ENCODE results near the gene AFAP1.

Gene AFAP1

DNA sequence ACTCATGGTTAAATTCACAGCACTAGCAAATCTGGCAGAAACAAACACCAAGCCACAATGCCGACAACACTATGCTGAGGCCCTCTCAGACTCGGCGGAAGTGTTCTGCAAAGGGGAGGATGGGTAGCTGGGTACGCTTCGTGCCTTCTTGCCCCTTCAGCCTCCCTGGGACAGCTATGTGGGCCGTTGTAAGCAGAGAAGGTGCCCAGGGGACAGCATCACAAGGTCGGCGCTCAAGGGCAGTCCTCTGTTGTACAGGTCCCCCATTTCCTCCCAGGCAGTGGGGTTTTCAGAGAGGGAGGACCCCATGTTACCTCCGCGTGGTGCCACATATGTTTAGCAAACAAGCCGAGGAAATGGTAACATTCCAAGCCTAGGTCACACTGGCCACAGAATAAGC, 173.6 kb downstream of the AFAP1 start:
- FAIRE-seq, result no peak

DNA sequence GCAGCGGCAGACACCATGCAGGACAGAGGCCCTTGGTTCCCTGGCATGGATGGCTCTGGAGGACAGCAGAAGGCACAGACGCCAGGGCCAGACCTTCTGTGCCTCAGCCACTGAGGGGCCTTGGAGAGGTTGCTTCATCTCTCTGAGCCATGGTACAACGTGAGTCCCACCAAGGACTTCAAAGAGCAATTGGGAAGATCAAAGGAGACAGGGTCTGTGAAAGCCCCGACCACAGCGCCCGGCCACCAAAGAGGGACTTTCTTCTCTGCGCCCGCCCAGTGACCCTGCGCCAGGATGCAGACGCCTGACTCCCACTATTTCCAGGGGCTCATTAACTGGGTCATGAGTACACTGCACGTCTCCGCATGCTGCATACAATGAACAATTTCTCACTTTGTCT, 174.0 kb downstream of the AFAP1 start:
- FAIRE-seq, result no peak

DNA sequence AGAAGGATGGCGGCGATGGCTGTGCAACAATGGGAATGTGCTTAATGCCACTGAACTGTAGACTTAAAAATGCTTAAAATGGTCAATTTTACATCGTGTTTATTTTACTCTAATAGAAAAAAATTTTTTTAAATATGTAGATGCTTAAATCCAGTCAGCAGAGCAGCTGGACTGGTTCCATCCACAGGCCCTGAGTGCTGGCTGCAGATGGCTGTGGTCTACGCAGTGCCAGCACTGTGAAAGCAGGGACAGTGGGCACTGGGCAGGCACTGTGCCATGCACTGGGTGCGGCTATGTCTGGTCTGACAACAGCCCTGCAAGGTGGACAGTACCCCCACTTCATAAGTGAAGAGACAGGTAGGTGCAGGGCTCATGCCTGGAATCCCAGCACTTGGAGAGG, 175.2 kb downstream of the AFAP1 start:
- FAIRE-seq, result no peak

GRCh38 chr4:7763788-7764187, 175.9 kb downstream of the AFAP1 start:
- FAIRE-seq, result no peak

- FAIRE-seq, result no peak
Measured at GRCh38 chr4:7763106-7763505, 176.6 kb downstream of the AFAP1 start.

- no peak for FAIRE-seq
Measured at GRCh38 chr4:7762376-7763030, 177.2 kb downstream of the AFAP1 start.

DNA sequence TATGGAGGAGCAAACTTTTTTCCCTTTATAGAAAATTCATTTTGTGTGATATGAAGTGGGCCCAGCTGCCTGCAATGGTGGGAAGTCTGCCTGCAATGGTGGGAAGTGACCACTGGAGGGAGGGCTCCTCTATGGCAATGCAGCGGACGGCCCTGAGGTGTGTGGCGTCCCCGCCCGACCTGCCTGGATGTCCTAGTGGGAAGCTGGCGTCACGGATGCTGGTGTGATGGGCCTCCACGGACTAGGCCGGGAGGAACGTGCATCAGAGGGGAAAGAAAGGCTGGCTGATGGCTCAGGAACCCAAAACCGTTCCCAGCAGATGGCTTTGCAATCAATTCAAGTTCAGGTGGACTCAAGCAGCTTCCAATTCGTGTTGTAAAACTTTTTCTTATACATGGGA, 177.9 kb downstream of the AFAP1 start:
- FAIRE-seq, result no peak

DNA sequence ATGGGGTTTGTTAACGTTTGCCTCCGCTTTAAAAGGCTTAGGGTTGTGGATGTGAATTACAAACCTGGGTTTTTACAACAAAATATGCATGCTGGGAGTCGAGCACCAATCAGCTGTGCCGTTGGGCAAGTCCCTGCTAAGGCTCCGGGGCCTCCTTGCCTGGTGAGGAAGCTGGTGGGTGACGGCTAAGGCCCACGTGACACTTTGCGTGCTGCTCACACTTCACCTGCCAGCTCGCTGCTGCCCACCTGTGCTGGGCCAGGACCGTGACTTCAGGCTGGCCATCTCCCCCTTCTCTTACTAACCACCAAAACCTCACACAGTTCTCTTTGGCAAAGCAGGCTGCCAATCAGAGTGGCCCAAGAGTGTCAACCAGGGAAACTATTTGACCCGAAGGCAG, 178.3 kb downstream of the AFAP1 start:
- FAIRE-seq, result no peak

- FAIRE-seq, result no peak
Measured at GRCh38 chr4:7760706-7761105, 179.0 kb downstream of the AFAP1 start.

GRCh38 chr4:7760228-7760627, 179.4 kb downstream of the AFAP1 start:
- no peak for FAIRE-seq

DNA sequence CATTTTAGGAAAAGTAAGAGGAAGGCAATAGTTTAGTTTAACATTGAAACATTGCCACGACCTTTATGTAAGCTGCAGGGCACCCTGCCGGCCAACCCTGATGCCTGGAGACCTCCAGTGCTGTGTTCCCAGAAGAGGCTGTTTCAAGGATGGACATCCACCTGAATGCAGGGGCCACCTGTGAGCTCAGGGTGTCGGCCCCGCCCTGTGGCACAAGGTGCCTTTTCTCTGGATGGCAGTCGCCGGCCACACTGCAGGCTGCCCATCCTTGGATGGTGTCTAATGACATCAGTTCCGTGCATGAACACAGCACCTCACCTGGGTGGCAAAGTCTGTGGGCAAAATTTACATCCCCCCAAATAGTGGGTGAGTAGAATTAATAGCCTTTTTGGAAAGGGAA, 180.0 kb downstream of the AFAP1 start:
- FAIRE-seq, result no peak

DNA sequence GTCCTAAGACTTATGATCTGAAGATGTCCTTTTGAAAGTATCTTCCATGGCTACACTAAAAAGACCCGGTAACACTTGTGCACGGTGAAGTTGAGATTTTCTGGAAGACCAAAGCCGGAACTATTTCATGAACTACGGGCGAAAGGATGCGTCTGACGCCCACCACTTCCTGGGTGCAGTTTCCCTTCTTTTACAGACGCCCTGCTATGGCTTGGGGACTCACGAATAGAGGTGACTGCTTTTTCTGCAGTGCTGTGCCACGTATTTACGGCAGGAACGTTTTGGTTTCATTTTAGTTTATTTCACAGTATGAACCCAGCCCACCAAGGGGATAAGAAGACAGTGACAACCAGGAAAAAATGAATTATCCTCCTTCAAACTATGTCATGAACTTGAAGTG, 180.4 kb downstream of the AFAP1 start:
- no peak for FAIRE-seq

- FAIRE-seq, result no peak
Measured at GRCh38 chr4:7758476-7758875, 181.2 kb downstream of the AFAP1 start.

DNA sequence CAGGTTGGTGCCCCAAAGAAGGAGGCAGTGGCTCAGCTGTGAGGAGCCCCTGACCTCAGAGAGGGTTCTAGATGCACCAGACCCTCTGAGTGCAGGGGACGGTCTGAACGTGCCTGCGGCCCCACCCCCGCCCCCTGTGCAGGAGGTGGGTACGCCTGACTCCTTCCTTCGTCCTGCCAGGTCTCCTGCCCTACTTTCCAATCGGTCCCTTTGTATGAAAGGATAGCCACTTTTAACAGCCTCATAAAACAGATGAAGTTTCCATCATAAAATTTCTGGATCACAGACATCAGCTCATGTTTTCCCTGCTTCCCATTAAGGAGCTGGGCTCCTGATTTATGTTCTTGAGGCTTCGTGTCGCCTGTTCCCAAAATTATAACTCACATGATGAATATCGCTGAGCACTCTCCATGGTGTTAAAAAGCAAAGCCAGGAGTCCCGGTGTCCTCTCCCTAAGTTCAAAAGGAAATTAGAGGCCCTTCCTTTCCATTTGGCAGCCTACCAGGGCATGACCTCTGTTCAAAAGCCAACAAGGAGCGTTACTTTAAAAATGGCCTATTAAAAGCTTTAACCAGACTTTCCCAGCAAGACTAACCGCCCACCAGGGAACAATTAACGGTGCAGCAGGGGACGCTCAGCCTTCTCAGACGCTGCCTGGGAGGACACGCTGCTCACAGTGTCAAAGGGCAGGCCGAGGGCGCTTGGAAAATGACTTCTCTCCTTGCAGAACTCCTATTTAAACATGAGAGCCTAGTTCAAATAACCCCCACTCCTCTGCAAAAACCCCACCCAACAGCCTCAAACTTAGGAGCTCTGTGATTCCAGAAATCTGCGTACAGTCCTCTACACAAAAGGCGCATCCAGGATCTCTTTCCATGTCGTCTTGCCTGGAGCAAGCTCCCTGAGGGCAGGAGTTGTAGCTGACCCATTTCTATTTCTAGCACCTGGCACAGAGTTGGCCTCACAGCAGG, 181.9 kb downstream of the AFAP1 start:
- FAIRE-seq, result peak; percentile 93

GRCh38 chr4:7756561-7757355, 182.9 kb downstream of the AFAP1 start:
- FAIRE-seq, result no peak

- FAIRE-seq, result no peak
Measured at GRCh38 chr4:7756071-7756470, 183.6 kb downstream of the AFAP1 start.

- FAIRE-seq, result no peak
Measured at GRCh38 chr4:7755561-7755960, 184.1 kb downstream of the AFAP1 start.

DNA sequence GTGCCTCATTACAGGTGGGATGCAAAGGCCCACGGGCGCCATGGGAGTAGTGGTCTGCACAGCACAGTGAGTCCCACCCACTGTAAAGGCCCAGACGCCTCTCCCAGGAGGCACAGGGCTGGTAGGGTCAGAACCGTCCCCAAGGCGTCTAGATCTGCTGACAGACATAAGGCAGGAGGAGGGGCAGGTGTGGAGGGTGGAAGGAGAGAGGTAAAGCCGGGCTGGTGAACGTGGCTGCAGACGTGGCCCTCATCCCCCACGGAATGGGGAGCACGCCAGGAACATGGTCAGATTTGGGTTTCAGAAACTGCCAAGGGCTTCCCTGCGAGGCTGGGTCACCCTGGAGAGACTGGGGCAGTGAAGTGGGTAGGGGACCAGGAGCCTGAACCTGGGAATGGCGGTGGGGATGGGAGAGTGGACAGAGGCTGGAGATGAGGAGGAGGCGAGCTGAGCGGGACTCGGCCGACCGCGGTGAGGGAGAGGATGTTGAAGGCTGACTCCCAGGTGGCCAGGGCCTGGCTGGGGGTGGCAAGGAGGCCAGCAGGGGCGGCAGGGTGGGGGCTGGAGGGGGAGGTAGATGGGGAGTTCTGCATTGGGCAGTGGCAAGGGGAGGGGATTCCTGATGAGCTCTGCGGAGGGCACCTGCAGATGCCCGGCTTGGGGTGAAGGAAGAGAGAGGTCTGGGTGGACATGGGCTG, 184.9 kb downstream of the AFAP1 start:
- FAIRE-seq, result no peak

DNA sequence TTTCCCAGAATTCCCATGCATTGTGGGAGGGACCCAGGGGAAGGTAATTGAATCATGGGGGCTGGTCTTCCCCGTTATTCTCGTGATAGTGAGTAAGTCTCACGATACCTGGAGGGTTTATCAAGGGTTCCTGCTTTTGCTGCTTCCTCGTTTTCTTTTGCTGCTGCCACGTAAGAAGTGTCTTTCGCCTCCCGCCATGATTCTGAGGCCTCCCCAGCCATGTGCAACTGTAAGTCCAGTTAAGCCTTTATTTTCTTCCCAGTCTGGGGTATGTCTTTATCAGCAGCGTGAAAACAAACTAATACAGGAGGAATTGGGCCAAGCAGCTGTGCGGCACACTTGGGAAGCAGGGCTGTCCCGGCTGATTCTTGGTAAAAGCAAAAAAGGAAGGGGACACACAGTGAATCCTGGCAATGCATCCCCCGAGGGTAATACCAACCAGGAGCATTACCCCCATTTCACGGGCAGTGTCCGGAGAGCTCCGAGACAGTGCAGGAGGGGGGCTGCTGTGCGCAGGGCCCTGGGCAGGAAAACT, 185.7 kb downstream of the AFAP1 start:
- no peak for FAIRE-seq

DNA sequence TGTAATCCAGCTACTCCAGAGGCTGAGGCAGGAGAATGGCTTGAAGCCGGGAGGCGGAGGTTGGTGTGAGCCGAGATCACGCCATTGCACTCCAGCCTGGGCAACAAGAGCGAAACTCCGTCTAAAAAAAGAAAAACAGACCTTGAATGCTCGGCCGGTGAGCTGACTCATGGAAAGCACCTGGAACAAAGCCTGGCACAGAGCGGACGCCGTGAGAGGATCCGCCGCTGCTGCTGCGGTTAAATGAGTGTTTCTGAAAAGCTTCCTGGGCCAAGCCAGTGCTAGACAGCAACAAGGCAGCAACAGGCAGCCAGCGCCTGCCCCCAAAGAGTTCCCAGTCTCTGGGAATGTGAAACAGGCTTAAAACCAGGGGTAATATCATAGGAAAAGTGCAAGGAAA, 186.4 kb downstream of the AFAP1 start:
- FAIRE-seq, result no peak

- FAIRE-seq, result no peak
Measured at GRCh38 chr4:7752649-7753048, 187.0 kb downstream of the AFAP1 start.

- FAIRE-seq, result no peak
Measured at GRCh38 chr4:7750972-7751371, 188.7 kb downstream of the AFAP1 start.

Measured in endometrium (tissue), 2 donors.